NCI-H524 (cell line): ENCODE results near the gene PLET1.

ENCODE experiments used
- DNase-seq, 2 experiments: peaks; one replicate each; lab custom pipeline; 2025; lab: John Stamatoyannopoulos, UW

Gene PLET1

GRCh38 chr11:112281726-112282125 is 21.1 kb upstream of the PLET1 start:
- no peak for DNase-seq

GRCh38 chr11:112280268-112281126 is 19.8 kb upstream of the PLET1 start:
- peak; percentile 52 to 79 for DNase-seq

GRCh38 chr11:112279901-112280267 is 19.2 kb upstream of the PLET1 start:
- peak; percentile 22 to 62 for DNase-seq

GRCh38 chr11:112278803-112279202 is 18.1 kb upstream of the PLET1 start:
- DNase-seq = no peak

- DNase-seq = no peak
Measured at GRCh38 chr11:112277941-112278340, 17.3 kb upstream of the PLET1 start.

GRCh38 chr11:112277029-112277428 is 16.4 kb upstream of the PLET1 start:
- no peak for DNase-seq

GRCh38 chr11:112274007-112274783 is 13.5 kb upstream of the PLET1 start:
- DNase-seq = no peak

GRCh38 chr11:112273066-112273465 is 12.4 kb upstream of the PLET1 start:
- no peak for DNase-seq

GRCh38 chr11:112271242-112271641 is 10.6 kb upstream of the PLET1 start:
- DNase-seq = no peak

- DNase-seq = no peak
Measured at GRCh38 chr11:112270551-112271180, 10.0 kb upstream of the PLET1 start.

GRCh38 chr11:112269139-112269538 is 8.5 kb upstream of the PLET1 start:
- no peak for DNase-seq

GRCh38 chr11:112268406-112268805 is 7.7 kb upstream of the PLET1 start:
- no peak for DNase-seq

- DNase-seq = no peak
Measured at GRCh38 chr11:112267188-112267591, 6.5 kb upstream of the PLET1 start.

GRCh38 chr11:112266410-112266778 is 5.7 kb upstream of the PLET1 start:
- DNase-seq = no peak

- no peak for DNase-seq
Measured at GRCh38 chr11:112265659-112266409, 5.2 kb upstream of the PLET1 start.

GRCh38 chr11:112255067-112255720 is 5.5 kb downstream of the PLET1 start:
- DNase-seq = peak in 1 of 2 experiments; percentile 18

- no peak for DNase-seq
Measured at GRCh38 chr11:112253605-112254242, 6.9 kb downstream of the PLET1 start.

- DNase-seq = no peak
Measured at GRCh38 chr11:112249871-112250610, 10.6 kb downstream of the PLET1 start.

GRCh38 chr11:112248201-112248600 is 12.5 kb downstream of the PLET1 start:
- DNase-seq = no peak

- DNase-seq = no peak
Measured at GRCh38 chr11:112247201-112247600, 13.5 kb downstream of the PLET1 start.
